Neutrophil (primary cell): ENCODE measurements around the gene ZNF582.

Source experiments
- H3K27ac ChIP-seq: fragments of 200-600 bp; sonication (generic); 2 replicates; pipeline ENCODE4 v1.5.1; 2016; ENCODE audit warnings: mild to moderate bottlenecking, moderate library complexity
- H3K27me3 ChIP-seq: fragments of 200-600 bp; sonication (generic); 2 replicates; pipeline ENCODE4 v1.6.0; 2016; ENCODE audit warnings: mild to moderate bottlenecking
- H3K36me3 ChIP-seq: fragments of 200-600 bp; sonication (generic); 2 replicates; pipeline ENCODE4 v1.5.1; 2017
- H3K4me1 ChIP-seq, 2 experiments: fragments of 200-600 bp in 1 of 2; sonication (generic) in 1 of 2; 1 replicate in 1 of 2; 2 replicates in 1 of 2; pipeline versions ENCODE4 v1.5.1 to v1.6.1; 2013 to 2016; ENCODE audit warnings: low read depth in 1 of 2, low read length in 1 of 2, mild to moderate bottlenecking in 1 of 2, moderate library complexity in 1 of 2; ENCODE audit not compliant: control insufficient read depth in 1 of 2, insufficient read depth in 1 of 2
- H3K4me3 ChIP-seq, 2 experiments: fragments of 200-600 bp in 1 of 2; sonication (generic) in 1 of 2; 1 replicate in 1 of 2; 2 replicates in 1 of 2; pipeline ENCODE4 v1.5.1; 2013 to 2016; ENCODE audit warnings: low read depth in 1 of 2, low read length in 1 of 2, mild to moderate bottlenecking in 1 of 2, moderate library complexity in 1 of 2
- H3K9me3 ChIP-seq: fragments of 200-600 bp; sonication (generic); 2 replicates; pipeline ENCODE4 v1.5.1; 2016
- TF ChIP-seq, protein P1 (sequence below): fragments of 200-600 bp; sonication (generic); IDR thresholded peaks from 2 replicates; pipeline ENCODE4 v1.5.1; 2016; ENCODE audit warnings: antibody characterized with exemption

ZNF582 gene

DNA sequence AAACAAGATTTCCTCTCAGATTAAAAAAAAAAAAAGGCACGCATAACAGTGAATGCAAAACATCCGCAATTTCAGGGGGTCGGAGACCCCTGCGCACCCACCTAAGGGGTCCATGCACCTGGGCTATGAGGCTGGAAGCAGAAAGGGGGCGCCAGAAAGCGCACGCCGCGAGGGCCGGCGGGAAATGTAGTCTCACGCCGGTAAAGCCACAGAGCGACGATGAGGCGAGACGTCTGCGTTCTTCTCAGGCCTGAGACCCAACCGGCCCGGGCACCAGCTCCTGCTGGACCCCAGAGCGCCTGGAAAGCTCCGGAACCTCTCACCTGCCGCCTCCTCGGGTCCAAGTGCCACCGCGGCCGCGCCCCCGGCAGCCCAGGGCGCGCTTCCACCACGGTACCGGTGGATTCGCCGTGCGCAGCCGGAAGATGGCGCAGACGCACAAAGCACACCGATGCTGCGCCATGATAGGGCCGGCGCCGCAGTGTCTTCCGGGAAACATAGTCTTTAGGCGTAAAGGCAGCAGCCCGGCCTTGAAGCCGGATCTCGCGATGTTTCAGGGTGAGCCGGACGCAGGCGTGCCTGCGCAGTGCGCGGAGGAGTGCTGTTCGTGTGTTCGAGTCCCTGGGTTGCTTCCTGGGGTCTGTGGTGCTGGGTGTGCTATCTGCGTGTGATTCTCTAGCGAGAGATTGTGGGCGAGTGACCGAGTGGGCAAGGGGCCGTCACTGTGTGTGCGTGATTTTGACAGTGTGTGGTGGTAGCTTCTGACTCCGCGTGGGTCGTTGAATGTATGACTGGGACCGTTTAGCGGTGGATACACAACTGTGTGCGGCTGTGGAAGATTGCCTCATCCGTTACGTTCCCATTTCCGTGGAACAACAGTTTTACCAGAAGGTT is at the start of gene ZNF582:
Gene ZNF582 (minus strand): TSS at position 416 of the 894 bp plus-strand sequence. CDS start 1,782 bp downstream, outside the sequence.
- TF ChIP-seq, protein P1, sequence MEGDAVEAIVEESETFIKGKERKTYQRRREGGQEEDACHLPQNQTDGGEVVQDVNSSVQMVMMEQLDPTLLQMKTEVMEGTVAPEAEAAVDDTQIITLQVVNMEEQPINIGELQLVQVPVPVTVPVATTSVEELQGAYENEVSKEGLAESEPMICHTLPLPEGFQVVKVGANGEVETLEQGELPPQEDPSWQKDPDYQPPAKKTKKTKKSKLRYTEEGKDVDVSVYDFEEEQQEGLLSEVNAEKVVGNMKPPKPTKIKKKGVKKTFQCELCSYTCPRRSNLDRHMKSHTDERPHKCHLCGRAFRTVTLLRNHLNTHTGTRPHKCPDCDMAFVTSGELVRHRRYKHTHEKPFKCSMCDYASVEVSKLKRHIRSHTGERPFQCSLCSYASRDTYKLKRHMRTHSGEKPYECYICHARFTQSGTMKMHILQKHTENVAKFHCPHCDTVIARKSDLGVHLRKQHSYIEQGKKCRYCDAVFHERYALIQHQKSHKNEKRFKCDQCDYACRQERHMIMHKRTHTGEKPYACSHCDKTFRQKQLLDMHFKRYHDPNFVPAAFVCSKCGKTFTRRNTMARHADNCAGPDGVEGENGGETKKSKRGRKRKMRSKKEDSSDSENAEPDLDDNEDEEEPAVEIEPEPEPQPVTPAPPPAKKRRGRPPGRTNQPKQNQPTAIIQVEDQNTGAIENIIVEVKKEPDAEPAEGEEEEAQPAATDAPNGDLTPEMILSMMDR = peak; percentile 47

DNA sequence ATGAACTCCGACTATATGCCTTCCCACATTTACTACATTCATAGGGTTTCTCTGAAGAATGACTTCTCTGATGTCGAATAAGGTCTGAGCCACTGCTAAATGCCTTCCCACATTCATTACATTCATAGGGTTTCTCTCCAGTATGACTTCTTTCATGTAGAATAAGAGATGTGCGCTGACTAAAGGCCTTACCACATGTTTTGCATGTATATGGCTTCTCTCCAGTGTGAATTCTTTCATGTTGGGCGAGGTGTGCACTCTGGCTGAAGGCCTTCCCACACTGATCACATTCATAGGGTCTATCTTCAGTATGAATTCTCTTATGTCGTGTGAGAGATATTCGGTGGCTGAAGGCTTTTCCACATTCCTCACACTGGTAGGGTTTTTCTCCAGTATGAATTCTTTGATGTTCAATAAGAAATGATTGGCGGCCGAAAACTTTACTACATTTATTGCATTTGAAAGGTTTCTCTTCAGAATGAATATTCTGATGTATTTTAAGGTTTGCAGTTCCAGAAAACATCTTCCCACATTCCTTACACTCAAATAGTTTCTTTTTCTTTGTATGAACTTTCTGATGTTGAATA is 48.0 kb upstream of the ZNF582 start:
- Histone ChIP-seq H3K4me1 (no peaks in the 10 kb centered on the region), H3K27ac (no peak overlapping the region), H3K36me3 (no peaks in the 10 kb centered on the region), H3K27me3 (no peaks in the 10 kb centered on the region), H3K9me3 (peaks cover 35% of the 10 kb centered on the region), H3K4me3 (no peak overlapping the region)
- TF ChIP-seq, protein P1 = no peak

More for the DNA sequence above, at the start of gene ZNF582:
- Histone ChIP-seq H3K4me3 (peak within 1 kb of the TSS; percentile 63 to 70), H3K4me1 (peaks cover 10 to 11% of the 10 kb centered on the region in 2 experiments), H3K36me3 (no peaks in the 10 kb centered on the region), H3K27me3 (no peaks in the 10 kb centered on the region), H3K9me3 (no peaks in the 10 kb centered on the region), H3K27ac (peak within 1 kb of the TSS; percentile 70)

DNA sequence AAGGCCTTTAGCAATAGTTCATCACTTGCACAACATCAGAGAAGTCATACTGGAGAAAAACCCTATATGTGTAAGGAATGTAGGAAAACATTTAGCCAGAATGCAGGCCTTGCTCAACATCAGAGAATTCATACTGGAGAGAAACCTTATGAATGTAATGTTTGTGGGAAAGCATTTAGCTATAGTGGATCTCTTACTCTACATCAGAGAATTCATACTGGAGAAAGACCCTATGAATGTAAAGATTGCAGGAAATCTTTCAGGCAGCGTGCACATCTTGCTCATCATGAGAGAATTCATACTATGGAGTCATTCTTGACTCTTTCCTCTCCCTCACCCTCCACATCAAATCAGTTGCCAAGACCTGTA is 30.6 kb upstream of the ZNF582 start:
- no peak overlapping the region for H3K4me3 ChIP-seq
- no peaks in the 10 kb centered on the region for H3K27me3 ChIP-seq
- TF ChIP-seq, protein P1 = no peak
- no peaks in the 10 kb centered on the region for H3K36me3 ChIP-seq
- H3K4me1 ChIP-seq = no peaks in the 10 kb centered on the region
- H3K27ac ChIP-seq = no peak overlapping the region
- H3K9me3 ChIP-seq = peaks cover 91% of the 10 kb centered on the region

DNA sequence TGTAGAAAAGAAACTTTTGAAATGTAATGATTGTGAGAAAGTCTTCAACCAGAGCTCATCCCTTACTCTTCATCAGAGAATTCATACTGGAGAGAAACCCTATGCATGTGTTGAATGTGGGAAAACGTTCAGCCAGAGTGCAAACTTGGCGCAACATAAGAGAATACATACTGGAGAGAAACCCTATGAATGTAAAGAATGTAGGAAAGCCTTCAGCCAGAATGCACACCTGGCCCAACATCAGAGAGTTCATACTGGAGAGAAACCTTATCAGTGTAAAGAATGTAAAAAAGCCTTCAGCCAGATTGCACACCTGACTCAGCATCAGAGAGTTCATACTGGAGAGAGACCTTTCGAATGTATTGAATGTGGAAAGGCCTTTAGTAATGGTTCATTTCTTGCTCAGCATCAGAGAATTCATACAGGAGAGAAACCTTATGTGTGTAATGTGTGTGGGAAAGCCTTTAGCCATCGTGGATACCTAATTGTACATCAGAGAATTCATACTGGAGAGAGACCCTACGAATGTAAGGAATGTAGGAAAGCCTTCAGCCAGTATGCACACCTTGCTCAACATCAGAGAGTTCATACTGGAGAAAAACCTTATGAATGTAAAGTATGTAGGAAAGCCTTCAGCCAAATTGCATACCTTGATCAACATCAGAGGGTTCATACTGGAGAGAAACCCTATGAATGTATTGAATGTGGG is 30.1 kb upstream of the ZNF582 start:
- Histone ChIP-seq H3K9me3 (peaks cover 91% of the 10 kb centered on the region), H3K27me3 (no peaks in the 10 kb centered on the region), H3K4me1 (no peaks in the 10 kb centered on the region), H3K36me3 (no peaks in the 10 kb centered on the region), H3K4me3 (no peak overlapping the region), H3K27ac (no peak overlapping the region)
- TF ChIP-seq, protein P1 = no peak

DNA sequence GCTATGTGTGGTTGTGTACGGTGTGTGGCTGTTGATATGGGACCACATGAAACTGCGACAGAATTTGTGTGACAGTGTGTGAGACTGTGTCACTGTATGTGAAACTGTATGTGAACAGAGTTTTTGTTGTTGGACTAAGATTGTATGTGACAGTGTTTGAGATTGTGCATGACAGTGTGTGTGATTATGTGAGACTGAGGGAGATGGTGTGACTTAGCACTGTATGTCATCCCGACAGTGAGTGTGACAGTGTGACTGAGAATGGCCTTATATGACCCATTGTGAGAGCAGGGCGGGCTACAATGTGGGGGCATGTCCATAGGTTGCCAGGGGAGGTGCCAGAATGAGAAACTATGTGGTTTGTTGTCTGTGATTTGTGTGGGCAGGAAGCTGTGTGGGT is 11.7 kb upstream of the ZNF582 start:
- Histone ChIP-seq H3K27me3 (no peaks in the 10 kb centered on the region), H3K9me3 (peaks cover 14% of the 10 kb centered on the region), H3K4me3 (no peak overlapping the region), H3K36me3 (peaks cover 7% of the 10 kb centered on the region), H3K4me1 (peaks cover 14% of the 10 kb centered on the region in 2 experiments), H3K27ac (no peak overlapping the region)
- TF ChIP-seq, protein P1 = no peak
